ENCODE measurements around the gene OR51F2. TPM values are rescaled to one million over a fixed set of nuclear protein-coding genes. Genes with fewer than 3 reads are reported as not detected.
"Not testable (repeated sequence)": the region's sequence is repeated elsewhere in the genome, so short reads cannot be mapped to it uniquely, and the experiment has no call there.

OR51F2 gene
- total RNA-seq, 2 donors from 2014 or later = not detected

- TF ChIP-seq CTCF (IDR thresholded peaks at IDR 0.05) = no peak
- no peaks in the 10 kb centered on the region for H3K36me3 ChIP-seq
- ATAC-seq (ENCODE audit: insufficient number of reproducible peaks, low FRiP score, low read depth) = no peak
Observed at GRCh38 chr11:4830909-4831308, 9.8 kb downstream of the OR51F2 start.

GRCh38 chr11:4839851-4840549, 18.9 kb downstream of the OR51F2 start:
- H3K4me3 ChIP-seq = no peak overlapping the region
- no peak for TF ChIP-seq CTCF (IDR thresholded peaks at IDR 0.05)
- no peaks in the 10 kb centered on the region for H3K9me3 ChIP-seq
- no peaks in the 10 kb centered on the region for H3K4me1 ChIP-seq (ENCODE audit: control insufficient read depth in 1 of 2, low read depth in 2 of 2)
- no peak for ATAC-seq (ENCODE audit: insufficient number of reproducible peaks, low FRiP score, low read depth)
- no peaks in the 10 kb centered on the region for H3K27me3 ChIP-seq (replicated peaks; ENCODE audit: insufficient read depth)
- no peak overlapping the region for H3K27ac ChIP-seq
- H3K36me3 ChIP-seq = no peaks in the 10 kb centered on the region
- DNase-seq (ENCODE audit: low spot score) = no peak

More at GRCh38 chr11:4830909-4831308, 9.8 kb downstream of the OR51F2 start:
- no peaks in the 10 kb centered on the region for H3K27me3 ChIP-seq (replicated peaks; ENCODE audit: insufficient read depth)
- H3K27ac ChIP-seq = no peak overlapping the region
- no peak for DNase-seq (ENCODE audit: low spot score)
- no peak overlapping the region for H3K4me3 ChIP-seq
- no peaks in the 10 kb centered on the region for H3K9me3 ChIP-seq
- H3K4me1 ChIP-seq (ENCODE audit: control insufficient read depth in 1 of 2, low read depth in 2 of 2) = no peaks in the 10 kb centered on the region

- Histone ChIP-seq H3K4me1 (ENCODE audit: control insufficient read depth in 1 of 2, low read depth in 2 of 2) (no peaks in the 10 kb centered on the region), H3K9me3 (no peaks in the 10 kb centered on the region)
- ATAC-seq (ENCODE audit: insufficient number of reproducible peaks, low FRiP score, low read depth) = no peak
Observed at GRCh38 chr11:4848908-4849532, 27.9 kb downstream of the OR51F2 start, which contains the start of gene OR51S1. OR51S1 (minus strand) TSS chr11:4849208; CDS start chr11:4849208, 0 bp downstream.

GRCh38 chr11:4851033-4851432, 29.9 kb downstream of the OR51F2 start:
- Histone ChIP-seq H3K36me3 (no peaks in the 10 kb centered on the region), H3K27me3 (replicated peaks; ENCODE audit: insufficient read depth) (peaks cover 3% of the 10 kb centered on the region), H3K9me3 (no peaks in the 10 kb centered on the region), H3K27ac (no peak overlapping the region), H3K4me1 (ENCODE audit: control insufficient read depth in 1 of 2, low read depth in 2 of 2) (no peaks in the 10 kb centered on the region), H3K4me3 (no peak overlapping the region)
- ATAC-seq (ENCODE audit: insufficient number of reproducible peaks, low FRiP score, low read depth) (no peak), DNase-seq (ENCODE audit: low spot score) (no peak)
- no peak for TF ChIP-seq CTCF (IDR thresholded peaks at IDR 0.05)

More at GRCh38 chr11:4848908-4849532, 27.9 kb downstream of the OR51F2 start, which contains the start of gene OR51S1:
- DNase-seq (ENCODE audit: low spot score) = no peak
- Histone ChIP-seq H3K4me3 (no peak within 1 kb of the TSS), H3K27ac (no peak within 1 kb of the TSS), H3K36me3 (no peaks in the 10 kb centered on the region), H3K27me3 (replicated peaks; ENCODE audit: insufficient read depth) (peaks cover 3% of the 10 kb centered on the region)
- no peak for TF ChIP-seq CTCF (IDR thresholded peaks at IDR 0.05)

GRCh38 chr11:4854286-4854685, 33.2 kb downstream of the OR51F2 start:
- not testable (repeated sequence) for H3K4me1 ChIP-seq (ENCODE audit: control insufficient read depth in 1 of 2, low read depth in 2 of 2); H3K9me3 ChIP-seq; H3K27me3 ChIP-seq (replicated peaks; ENCODE audit: insufficient read depth); H3K4me3 ChIP-seq; H3K27ac ChIP-seq; ATAC-seq (ENCODE audit: insufficient number of reproducible peaks, low FRiP score, low read depth); H3K36me3 ChIP-seq; DNase-seq (ENCODE audit: low spot score)

All from thoracic aorta (tissue), 2 donors.